HG03520 (cell line): ENCODE results near the gene GPC6.

Experiments used
- ATAC-seq: cut with Tn5 transposase; IDR thresholded peaks from one replicate; pipeline ENCODE4 v1.9.1; 2021; ENCODE audit warnings: mild to moderate bottlenecking, moderate library complexity; ENCODE audit not compliant: unreplicated experiment

GPC6 gene

DNA sequence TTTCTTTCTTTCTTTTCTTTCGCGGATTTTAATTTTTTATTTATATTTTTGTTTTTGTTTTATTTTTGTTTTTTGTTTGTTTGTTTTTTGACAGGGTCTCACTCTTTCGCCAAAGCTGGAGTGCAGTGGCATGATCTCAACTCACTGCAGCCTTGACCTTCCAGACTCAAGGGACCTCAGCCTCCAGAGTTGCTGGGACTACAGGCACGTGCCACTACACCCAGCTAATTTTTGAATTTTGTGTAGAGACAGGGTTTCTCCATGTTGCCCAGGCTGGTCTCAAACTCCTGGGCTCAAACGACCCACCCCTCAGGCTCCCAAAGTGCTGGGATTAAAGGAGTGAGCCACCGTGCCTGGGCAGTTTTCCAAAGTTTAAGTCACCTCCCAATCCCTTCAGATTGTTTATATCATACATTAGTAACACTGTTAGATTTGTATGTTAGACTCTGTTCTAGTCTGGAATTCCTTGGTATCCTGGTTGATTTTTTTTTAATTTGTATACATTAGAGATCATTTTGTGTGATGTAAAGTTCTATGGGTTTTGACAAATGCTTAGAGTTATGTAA is 655.6 kb downstream of the GPC6 start:
- no peak for ATAC-seq

DNA sequence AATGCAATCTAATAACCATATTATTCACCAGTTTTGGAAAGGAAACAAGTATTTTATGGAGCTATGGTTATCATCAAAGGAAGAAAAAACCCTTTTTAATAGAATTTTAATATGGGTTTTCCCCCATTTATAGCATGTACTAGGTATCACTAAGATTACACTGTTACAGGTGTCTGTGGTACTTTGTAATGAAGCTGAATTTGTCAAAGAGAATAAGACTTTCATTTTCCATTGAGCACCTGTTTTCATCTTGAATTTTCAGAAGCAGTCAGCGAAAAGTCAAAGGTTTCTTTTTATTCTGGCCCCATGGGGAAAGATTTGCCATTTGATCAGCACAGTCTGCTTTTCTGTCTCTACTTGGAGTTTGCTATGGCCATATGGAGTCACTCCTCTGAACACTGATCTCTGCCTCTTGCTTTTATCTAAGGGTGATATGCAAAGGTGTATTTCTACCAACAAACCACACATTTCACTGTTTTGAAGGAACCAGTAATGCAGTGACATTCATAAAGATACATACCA is 662.9 kb downstream of the GPC6 start:
- no peak for ATAC-seq

DNA sequence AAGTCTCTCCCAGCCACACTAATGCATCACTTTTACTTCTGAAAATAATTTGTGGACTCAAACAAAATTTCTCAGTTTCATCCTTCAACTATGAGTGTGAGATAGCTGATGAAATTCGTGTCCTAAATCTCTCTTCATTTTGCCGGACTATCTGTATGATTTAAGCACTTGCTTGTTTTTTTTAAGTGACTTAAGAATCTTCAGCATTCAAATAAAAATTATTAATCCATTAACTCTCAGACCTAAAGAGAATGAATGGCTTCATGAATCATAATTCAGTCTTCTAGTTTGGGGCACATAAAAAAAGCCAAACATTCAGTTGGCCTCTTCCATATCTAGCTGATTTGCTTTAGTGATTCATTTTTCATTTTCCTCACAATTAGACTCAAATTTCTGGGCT is 673.4 kb downstream of the GPC6 start:
- no peak for ATAC-seq

DNA sequence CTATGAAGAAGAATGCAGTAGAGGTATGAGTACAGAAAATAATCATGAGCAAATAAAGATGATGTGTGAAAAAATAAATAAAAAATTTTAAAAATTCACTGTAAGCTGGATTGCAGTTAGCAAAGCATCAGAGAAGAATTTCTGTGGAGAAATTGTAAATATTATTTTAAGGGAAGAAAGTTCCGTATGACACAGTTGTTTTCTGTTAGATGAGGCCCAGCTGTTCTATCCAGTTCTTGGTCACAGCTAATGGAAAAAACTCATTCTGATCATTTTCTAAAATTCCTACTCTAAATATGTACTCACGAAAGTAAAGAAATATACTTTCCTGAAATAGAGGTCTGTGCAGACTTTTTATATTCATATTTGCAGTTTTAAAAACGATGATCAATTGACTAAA is 674.1 kb downstream of the GPC6 start:
- no peak for ATAC-seq

DNA sequence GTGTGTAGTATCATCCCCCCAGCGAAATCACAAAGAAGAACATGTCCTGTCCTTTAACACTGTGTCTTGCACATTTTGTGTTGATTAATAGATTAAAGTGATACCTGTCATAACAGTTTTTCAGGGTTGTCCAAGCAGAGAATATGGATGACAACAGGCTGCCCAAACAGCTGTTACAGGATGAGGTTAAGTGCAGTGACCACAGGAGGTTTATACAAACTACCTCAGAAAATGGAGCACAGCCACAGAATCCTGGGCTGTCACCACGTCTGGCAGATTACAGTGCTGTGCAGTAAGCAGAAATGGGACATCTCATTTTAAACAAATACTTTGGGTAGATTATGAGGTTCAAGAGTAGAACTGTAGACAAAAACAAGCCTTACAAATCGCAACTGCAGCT is 677.3 kb downstream of the GPC6 start:
- no peak for ATAC-seq

DNA sequence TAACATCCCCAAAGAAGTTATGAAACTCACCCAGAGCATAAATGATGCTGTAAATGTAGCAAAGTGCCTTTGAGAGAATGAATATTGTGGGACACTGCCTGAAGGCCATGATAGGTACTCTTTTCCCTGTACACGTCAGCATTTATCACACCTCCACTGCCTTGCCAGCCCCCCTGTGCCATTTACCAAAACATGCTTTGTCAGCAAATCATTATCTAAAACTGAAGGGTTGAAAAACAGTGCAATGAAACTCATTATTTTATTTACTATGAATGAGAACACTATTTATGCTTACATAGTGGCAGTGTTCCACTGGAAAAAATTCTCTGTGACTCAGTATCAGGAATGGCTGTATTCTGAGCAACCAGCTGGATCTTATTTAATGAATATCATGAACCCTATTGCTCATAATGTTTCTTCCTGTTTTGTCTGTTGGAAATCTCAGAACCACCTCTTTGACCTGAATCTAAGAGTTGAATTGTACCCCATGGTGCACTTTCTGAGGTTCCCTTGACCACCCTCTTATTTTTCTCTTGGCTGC is 688.7 kb downstream of the GPC6 start:
- no peak for ATAC-seq

DNA sequence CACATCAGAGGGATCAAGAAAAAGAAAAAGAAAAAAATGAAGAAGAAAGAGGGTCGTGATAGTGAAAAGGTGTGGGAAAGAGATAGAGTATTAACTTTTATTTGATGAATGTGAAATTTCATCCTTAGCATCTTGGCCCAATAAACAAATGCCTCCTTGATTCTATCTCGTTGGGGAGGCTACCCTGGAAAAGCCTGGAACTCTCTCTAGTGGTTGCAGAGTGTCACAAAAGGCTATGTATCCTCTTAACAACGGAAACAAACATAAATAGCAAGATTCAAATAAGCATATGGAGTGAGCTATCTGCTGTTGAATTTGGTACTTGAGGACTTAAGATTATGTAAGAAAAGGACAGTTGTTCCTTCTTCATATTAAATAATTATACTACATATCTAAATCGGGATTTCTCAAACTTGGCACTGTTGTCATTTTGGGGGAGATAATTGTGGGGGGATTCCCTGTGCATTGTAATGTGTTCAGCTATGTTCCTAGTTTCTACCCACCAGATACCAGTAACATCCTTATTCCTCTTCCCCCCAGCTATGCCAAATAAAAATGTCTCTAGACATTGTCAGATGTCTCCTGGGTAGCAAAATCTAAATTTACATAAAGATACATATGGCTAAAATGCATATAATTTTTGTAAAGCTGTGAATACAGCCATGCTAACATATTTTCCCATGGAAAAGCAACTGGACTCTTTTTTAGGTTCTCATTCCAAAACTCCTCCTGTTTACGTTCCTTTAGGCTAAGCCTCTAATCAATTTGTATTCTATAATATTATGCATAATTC is 695.7 kb downstream of the GPC6 start:
- no peak for ATAC-seq

DNA sequence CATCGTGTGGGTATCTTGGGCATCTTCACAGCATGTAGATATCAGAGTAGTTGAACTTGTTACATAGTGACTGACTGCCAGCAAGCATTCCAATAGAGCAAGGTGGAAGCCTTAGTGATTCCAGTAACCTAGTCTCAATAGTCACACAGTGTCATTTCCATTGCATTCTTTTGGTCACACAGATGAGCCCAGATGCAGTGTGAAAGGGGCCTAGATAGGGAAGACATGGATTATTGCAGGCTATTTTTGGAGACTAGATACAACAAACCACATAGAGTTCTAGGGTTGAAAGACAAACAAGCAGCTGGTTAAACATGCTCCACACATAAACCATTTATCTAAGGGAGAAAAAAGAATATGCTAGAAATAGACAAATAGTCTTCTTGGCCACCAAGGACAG is 699.4 kb downstream of the GPC6 start:
- ATAC-seq = no peak

DNA sequence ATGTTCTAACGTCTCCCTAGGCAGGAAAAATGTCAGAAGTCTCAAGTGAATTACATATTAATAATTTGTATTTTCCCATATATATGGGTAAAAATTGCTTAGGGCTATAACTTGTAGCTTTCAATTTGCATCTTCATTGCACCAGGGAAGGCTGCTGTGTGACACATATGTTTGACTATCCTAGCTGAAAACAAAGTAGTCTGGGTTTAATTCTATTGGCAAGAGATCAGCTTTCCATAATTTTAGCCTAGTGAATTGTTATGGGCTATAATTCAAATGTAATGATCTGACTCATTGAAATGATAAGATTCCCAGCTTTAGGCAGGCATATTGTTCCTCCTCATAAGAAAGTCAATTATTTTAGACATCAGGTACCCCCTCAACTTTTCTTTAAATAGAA is 699.8 kb downstream of the GPC6 start:
- ATAC-seq = no peak

DNA sequence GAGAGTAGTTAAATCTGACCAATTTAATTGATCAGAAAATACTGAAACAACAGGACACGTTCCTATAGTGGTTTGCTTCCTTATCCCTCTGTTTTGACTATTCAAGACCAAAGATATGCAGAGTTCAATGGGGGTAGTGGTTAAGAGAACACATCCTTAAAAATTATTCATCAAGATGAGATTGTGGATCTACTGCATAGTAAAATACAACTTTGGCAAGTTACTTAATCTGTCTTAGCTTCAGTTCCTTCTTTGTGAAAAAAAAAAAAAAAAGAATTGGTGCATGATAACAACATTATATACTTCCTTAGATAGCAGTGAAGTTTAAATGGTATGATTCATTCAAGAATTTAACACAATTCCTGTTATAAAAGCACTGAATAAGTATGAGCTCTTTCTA is 700.8 kb downstream of the GPC6 start:
- no peak for ATAC-seq

DNA sequence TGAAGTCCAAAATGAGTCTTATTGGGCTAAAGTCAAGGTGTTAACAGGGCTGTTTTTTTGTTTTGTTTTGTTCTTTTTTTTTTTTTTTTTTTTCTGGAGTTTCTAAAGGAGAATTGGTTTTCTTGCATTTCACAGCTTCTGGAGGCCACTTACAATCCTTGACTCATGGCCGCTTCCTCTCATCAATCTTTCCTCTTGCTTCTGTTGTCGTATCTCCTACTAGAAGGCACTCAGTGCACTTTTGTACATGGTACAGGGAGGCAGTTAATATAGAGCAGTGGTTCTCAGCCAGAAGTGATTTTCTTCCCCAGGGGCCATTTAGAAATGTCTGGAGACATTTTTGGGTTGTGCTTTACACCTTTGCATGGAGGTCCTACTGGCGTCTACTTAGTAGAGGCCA is 706.3 kb downstream of the GPC6 start:
- no peak for ATAC-seq

DNA sequence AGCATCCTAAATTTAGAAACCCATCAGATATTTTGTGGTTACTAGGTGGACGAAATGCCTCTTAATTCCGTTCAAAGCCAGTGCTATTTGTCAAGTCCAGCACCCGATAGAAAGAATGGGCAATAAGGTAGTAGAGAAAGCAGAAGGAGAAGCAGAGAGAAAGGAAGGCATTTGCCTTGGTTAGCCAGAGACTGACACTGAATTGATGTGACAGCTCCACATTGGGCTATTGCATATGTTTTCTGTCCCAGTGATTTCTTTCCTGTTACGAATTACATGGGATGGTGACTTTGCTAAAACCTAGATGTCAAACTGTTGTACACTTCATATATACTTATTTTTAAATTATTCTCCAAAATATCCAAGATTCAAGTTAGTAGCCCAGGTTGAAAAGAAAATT is 710.3 kb downstream of the GPC6 start:
- no peak for ATAC-seq

DNA sequence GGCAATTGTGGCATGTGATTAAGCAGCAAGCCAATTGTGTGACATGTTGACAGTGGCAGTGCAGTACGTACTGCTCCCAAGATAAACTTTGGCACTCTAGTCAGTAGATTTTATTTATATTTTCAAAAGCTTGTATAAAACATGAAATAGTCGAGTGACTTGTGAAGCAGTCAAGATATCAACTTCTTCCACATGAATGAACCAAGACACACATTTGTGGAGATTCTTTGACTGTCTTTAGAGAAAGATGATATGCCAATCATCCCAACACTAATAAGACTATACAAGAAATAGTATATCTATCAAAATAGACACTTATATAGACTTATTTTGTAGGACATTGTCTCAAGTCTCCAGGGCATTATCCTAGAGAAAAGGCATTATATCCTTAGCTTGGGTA is 714.8 kb downstream of the GPC6 start:
- no peak for ATAC-seq

DNA sequence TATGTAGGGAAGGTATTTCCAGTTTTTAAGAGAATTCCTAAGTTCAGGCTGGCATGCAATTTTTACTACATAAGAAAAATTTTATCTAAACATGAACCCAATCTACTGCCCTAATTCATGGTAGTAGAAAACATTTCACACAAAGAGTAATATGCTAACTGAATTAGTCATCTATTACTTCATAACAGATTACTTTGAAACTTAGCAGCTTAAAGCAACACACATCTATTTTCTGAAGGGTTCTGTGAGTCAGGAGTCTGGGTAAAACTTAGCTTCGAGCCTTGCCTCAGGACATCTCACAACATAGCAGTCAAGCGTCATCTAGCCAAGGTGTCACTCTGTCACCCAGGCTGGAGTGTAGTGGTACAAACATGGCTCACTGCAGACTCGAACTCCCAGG is 715.4 kb downstream of the GPC6 start:
- ATAC-seq = no peak

DNA sequence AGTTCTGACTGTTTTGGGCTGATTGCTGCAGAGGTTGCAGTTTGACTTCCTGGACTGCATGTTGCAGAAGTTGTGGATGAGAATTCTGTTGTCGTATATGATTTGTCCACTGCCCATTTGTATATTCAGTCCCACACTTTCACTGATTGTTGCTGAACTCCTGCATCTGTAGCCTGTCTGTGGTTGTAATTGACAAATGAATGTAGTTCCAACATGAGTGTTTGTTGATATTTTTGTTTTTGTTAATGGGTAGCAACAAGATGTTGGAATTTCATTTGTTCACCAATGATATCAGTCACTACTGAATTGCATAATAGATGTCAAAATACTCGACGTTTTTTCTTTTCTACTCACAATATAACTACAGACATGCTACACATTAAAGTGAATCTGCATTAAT is 719.0 kb downstream of the GPC6 start:
- ATAC-seq = no peak

DNA sequence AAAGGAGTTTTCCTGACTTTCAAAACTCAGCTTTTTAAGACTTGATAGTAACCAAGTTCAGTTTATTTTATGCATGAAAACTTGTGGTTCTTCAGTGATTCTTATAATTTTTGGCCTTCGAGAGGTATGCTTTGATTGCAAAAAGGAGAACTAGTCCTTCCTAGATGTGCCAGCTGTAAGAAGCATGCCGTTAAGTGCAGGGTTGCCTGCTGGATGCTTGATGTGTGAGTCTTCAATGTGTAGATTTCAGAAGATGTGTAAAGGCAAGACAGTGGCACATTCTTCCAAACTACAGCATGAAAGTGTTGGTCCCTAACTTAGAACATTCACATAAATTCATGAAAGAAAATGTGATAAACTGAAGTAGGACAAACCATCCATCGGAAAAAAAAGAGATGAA is 720.4 kb downstream of the GPC6 start:
- ATAC-seq = no peak

DNA sequence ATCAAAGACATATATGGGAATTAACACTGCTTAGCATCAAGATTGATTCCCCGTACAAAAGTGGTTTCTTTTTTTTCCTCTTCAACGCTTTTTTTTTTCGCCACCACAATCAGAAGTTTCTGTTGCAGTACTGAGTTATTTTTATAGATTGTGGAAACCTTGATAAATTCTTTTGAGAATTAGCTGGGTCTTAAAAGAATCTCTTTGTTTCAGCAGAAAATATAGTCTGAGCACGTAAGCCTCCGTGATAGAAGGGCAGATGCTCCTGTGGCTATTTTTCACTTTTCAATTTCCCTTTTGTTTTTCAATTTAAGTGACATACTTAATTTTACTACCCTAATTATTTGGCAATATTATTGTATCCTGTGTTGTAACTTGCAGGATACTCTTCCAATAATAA is 721.0 kb downstream of the GPC6 start:
- ATAC-seq = no peak

DNA sequence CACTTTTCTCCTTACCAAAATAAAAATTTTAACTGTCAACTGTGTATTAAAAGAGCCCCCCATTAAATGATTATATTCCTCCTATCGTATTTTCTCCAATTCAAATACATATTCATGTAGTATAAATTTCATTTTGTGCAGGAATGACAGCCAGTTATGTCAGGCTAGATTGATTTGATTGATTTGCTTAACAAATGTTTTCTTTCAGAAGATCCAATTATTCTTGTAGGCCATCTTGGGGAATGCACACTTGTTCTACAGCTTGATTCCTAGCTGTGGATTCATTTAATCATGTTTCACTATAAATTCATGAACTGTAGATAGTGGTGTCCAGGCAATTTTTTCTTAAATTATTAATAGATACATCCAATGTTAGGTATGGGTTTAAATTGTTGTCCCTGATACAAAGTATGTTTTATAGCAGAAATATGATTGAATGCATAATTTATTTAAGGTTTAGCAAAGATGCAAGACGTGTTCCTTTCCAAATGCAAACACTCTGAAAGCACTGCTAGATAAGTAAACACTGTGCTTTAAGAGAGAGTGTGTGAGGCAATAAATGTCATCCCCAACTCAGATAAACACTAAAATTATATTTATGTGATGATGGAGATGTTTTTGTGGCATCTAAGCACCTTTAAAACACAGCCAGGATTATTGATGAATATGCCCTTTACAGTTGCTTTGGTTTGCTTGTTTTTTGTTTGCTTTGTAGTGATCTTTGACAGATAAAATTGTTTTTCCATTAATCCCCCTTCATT is 721.7 kb downstream of the GPC6 start:
- ATAC-seq = no peak

DNA sequence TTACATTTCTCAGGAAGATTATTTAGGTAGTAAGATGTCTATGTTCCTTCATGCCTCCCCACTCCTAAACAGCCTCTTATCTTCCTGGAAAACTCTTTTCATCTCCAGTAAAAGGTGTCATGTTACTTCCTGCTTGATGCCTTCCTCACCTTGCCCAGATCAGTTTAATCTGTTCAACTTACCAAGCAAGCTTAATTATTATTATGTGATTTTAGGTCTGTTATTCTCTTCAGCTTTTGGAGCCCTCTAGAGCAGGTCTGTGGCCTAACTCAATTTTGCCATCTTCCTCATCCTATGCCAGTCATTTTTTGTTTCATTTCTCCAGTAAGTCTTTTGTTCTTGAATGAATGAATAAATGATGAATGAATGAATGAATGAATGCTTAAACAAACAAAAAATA is 724.5 kb downstream of the GPC6 start:
- no peak for ATAC-seq

DNA sequence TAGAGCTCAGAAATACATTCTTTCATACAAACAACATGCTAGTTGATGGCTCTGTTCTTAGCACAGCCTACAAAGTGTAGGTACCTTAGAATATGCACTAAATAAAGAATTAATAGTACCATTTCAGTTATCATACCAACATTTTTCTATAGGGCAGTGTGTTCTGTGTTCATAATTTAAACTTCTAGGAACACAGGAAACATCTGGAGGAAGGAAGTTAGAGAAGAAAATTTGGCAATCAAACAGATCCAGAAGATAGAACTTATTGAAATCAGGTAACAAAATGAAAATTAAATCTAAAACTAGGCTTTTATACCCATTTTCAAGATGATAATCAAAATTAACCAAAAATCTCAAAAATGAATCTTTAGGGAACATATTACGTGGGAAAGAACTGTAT is 725.3 kb downstream of the GPC6 start:
- ATAC-seq = no peak

DNA sequence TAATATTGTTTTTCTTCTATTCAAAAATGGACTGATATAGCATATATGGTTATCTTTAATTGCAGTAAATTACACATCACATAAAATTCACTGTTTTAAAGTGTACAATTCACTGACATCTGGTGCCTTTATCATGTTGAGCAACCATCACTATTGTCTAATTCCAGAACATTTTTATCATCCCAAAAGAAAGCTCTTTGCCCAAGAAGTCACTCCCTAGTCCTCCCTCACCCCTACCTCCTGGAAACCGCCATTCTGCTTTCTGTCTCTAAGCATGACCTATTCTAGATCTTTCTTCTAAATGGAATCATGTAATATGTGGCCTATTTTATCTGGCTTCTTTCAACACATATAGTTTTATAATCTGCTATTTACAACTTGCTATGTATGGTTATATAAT is 727.2 kb downstream of the GPC6 start:
- no peak for ATAC-seq

DNA sequence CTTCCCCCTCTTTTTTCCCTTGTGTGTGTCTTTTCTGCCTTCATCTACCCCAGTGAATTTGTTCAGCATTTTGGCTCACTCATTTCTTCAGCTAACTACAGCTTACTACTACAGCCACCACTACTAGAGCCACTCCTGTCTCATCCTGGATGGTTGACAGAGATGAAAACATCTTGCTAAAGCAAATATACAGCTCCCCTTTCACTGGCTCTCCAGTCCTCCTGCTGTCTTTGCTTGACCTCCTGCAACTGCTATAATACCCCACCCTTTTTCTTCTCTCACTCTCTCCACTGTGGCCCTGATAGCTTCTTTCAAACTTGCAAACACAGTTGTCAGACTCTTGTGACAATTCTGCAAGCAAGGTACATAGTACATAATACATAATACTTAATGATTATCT is 729.3 kb downstream of the GPC6 start:
- ATAC-seq = no peak
